Stimulated activated CD8-positive, alpha-beta memory T cell treated with anti-CD3 and anti-CD28 coated beads, Interleukin-15, amount 100 ng/mL, for 1 hour (primary cell): Measurements from ENCODE around the gene PLCB1.
A peak's percentile ranks its signal among the peaks of the same experiment; 100 is the strongest.

Source experiments
- DNase-seq: peaks from one replicate; pipeline ENCODE4 v3.0.0-alpha.2; 2020; ENCODE audit warnings: low read depth

PLCB1 gene

GRCh38 chr20:8301655-8302054 lies 169.6 kb downstream of the PLCB1 start:
- DNase-seq: no peak

GRCh38 chr20:8303651-8304050 lies 171.6 kb downstream of the PLCB1 start:
- no peak for DNase-seq

GRCh38 chr20:8304124-8304816 lies 172.2 kb downstream of the PLCB1 start:
- DNase-seq: no peak

GRCh38 chr20:8305449-8305978 lies 173.4 kb downstream of the PLCB1 start:
- peak; percentile 21 for DNase-seq

GRCh38 chr20:8306937-8307336 lies 174.9 kb downstream of the PLCB1 start:
- DNase-seq: no peak

GRCh38 chr20:8309634-8310033 lies 177.6 kb downstream of the PLCB1 start:
- DNase-seq: no peak

- no peak for DNase-seq
Measured at GRCh38 chr20:8310618-8311017, 178.6 kb downstream of the PLCB1 start.

- DNase-seq: no peak
Measured at GRCh38 chr20:8313073-8313472, 181.0 kb downstream of the PLCB1 start.

- no peak for DNase-seq
Measured at GRCh38 chr20:8315639-8316573, 183.8 kb downstream of the PLCB1 start.

- no peak for DNase-seq
Measured at GRCh38 chr20:8317448-8317847, 185.4 kb downstream of the PLCB1 start.

- DNase-seq: no peak
Measured at GRCh38 chr20:8318965-8319625, 187.0 kb downstream of the PLCB1 start.

- DNase-seq: no peak
Measured at GRCh38 chr20:8320306-8320705, 188.2 kb downstream of the PLCB1 start.

GRCh38 chr20:8321001-8321400 lies 188.9 kb downstream of the PLCB1 start:
- DNase-seq: no peak

- DNase-seq: no peak
Measured at GRCh38 chr20:8322662-8323217, 190.7 kb downstream of the PLCB1 start.

GRCh38 chr20:8326191-8326590 lies 194.1 kb downstream of the PLCB1 start:
- DNase-seq: no peak

GRCh38 chr20:8326899-8327298 lies 194.8 kb downstream of the PLCB1 start:
- DNase-seq: no peak

- DNase-seq: no peak
Measured at GRCh38 chr20:8328189-8328588, 196.1 kb downstream of the PLCB1 start.

GRCh38 chr20:8330319-8330784 lies 198.3 kb downstream of the PLCB1 start:
- no peak for DNase-seq

- no peak for DNase-seq
Measured at GRCh38 chr20:8330785-8331695, 199.0 kb downstream of the PLCB1 start.

GRCh38 chr20:8331740-8332412 lies 199.8 kb downstream of the PLCB1 start:
- DNase-seq: no peak
